Activated T-cell treated with anti-CD3 and anti-CD28 coated beads, Interleukin-2, amount 50 U/mL, for 48 hours (primary cell): Measurements from ENCODE around the gene DCN.

Experiments used
- DNase-seq, 2 experiments: peaks; one replicate each; pipeline ENCODE4 v3.0.0-alpha.2; 2020

The DCN gene

DNA sequence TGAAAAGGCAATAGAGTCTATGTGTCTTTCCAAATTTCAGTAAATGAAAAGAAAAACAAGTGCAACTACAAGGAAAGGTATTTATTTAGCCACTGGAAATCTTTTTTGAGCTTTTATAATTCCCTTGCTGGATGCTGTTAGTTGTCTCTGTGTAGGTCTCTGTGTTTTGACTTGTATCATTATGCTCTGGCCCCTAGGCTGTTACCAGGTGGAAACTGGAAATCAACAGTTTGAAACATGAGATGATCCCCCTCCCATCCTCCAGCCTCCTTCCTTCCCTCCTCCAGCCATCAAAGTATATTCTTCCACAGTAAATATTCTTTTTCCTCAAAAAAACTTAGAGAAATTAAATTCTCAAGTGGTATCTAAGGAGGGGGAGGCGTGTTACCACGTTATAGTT, 934 bp upstream of the DCN start:
- DNase-seq, result no peak

DNA sequence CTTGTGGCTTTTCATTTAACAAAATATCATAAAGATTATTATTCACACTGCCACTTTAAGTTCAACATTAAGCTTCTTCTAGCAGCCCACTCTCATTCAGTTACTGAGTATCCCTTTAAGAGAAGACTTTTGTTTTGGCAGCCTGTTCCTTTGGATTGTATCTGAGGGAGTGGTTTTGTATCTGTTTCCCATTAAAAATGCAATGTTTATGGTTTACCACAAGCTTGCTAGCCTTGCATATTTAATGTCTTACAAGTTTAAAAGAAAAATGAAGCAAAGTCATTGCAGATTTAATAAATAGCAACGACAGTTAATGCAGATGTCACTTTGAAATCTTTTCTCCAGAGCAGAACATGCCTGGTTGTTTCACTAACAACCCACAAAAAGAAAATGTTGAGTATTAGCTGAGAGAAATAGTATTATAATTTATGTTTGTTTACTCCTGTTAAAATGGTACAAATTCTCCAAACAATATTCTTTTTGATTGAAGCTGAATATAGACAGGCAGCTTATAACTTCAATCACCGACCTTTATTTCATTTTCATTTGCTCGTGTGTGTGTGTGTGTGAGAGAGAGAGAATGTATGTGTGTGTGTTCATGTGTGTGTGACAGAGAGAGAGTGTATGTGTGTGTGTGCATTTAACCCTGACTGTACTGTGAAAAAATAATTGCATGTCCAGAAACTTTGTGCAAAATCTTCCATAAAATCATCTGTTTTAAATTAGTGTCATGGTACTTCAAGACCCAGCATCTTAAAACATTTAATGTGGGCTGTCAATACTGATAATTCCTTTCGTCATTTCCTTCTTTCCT, 1.8 kb downstream of the DCN start:
- DNase-seq, result no peak

DNA sequence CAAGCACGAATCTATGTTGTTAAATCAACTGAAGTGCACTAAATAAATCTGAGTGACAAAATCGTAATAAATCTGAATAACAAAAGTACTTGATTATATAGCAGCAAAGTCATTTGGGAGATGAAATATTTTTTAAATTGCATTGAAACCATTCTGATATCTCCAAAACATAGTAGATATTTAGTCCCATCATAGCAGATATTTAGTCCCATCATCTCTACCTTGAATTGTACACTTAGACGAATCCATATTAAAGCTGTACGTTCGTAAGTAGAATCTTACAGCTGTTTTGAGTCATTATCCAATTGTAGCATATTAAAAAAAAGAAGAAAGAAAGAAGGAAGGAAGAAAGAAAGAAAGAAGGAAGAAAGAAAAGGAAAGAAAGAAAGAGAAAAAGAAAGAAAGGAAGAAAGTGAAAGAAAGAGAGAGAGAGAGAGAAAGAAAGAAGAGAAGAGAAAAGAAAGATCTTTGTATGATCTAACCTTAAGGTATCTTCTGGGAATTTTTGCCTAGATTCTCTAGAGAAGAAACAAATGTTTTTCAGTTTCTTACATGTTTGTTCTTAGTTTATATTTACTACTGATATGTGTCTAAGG, 2.6 kb downstream of the DCN start:
- no peak for DNase-seq

DNA sequence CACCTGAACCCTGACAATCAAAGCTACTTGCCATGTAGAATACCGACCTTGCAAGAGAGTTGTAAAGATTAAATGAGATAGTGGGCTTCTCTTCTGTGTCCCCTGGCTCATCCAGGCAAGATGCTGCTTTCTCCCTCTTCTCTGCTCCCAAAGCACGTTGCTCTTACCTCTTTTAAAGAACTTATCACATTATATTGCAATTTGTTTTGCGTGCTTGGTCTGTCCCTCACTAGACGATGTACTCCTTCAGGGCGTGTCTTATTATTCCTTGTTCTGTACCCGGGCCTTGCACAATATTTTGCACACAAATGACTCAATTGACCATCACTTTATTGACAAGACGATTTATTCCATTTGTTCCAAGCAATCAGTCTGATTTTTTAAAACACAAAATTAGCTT, 3.3 kb downstream of the DCN start:
- DNase-seq, result no peak

DNA sequence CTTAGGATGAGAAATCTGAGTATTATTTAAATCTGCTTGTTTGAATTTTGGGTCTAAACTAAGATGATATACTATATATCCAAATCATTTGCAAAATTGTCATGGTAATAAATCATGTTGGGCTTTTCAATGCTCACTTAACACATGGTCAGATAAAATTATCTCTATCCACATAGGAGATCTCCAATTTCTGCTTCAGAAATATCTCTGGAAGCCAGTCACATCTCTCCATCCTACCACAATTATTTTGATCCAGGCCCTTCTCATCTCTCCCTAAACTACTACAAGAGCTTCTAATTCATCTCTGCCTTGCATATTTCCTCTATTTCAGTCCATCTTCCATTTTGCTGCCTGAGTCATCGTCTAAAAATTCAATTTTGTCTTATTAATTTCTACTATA, 3.8 kb downstream of the DCN start:
- no peak for DNase-seq

DNA sequence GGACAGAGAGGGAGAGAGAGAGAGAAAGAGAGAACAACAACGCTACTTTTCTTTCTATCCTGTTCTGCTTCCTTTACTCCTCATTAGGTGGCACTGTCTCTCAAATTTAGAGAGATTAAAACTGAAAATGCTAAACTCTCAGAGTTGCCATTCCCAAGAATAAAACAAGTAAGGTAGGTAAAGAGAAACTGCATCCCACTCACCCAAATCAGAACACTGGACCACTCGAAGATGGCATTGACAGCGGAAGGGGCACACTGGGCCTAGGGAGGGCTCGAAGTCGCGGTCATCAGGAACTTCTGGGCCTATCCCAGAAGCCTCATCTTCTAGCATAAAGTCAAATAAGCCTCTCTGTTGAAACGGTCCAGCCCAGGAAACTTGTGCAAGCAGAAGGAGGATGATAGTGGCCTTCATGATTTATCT, 4.5 kb downstream of the DCN start:
- no peak for DNase-seq

DNA sequence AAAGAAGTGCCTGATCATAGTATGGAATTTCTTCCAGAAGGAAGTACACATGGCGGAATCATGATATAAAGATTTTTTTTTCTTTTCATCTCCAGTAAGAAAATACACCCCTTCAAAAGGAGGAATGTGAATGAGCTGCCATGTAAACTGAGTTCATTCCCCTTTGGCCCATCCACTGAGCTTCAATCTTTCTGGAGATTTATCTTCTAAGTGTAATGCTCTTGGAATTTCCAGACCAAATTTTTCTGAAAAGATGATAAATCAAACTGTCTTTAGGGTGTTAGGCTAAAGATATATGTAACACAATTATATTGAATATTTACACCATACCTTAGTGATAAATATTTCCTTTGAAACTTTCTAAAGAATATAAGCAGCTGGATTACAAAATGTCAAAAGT, 5.2 kb downstream of the DCN start:
- no peak for DNase-seq

DNA sequence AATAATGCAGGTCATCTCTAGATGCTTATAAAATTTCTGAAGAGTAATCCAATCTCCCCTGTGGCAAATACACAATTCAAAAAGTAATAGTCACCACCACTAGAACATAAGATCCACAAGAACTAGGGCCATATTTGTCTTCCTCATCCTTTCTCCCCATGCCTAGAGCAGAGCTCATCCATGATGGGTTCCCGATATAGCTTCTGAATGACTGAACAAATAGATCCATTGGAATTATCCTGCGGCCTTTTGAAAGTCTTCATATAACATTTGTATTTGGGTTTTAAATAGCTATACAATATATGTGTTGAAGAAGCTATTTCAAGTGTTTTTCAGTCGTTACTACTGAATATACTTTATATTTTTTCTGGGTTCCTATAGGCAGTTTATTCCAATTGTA, 5.7 kb downstream of the DCN start:
- DNase-seq, result no peak

DNA sequence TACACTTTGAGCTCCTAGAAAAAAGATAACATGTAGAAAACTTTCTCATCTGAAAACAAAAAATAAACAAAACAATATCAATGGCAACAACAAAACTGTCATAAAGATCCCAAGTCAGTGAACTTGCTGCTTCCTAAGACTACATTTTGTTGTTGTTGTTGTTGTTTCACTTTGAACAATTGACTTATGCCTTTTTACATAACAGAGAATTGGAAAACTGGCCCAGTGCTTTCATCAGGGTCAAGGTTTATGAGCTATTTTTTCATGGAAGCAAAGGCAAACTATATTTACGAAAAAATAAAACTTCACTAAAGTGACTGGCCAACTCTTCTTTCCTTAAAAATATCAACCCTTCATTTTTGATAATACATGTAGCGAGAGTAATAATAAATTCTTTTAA, 6.3 kb downstream of the DCN start:
- no peak for DNase-seq

DNA sequence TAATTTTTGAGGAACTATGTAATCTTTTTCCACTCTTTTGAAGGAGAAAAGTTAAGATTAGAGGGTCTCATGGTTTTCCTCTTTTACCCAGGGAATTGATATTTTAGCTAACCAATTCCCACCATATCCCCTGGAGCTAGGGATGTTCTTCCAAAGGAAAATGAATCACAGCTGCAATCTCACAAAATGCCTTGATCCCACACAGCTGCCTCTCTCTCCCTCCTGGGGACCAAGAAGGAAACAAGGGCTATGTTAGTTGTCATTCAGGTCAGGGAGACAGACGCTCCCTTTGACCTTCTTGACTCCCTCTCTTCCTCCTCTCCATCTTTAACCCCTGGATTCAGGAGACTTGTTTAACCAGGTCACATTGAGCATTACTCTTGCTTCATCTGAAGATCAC, 9.5 kb downstream of the DCN start:
- no peak for DNase-seq

DNA sequence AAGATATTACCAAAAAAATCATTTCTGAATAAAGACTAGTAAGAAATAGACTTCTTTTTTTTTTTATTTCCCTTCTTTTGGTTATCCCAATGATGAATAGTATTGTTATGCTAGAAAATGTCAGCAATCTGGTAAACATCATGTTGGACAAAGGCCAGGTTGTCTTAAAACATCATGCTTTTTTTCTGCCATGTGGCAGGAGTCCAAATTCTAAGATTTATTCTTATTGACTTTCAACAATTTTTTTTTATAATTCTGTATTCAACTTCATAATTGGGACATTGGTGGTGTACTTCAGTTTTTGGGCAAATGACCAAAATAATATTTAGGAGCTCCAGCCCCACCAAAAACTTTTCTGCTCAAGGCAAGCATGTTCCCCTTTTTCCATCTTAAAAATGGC, 10.5 kb downstream of the DCN start:
- DNase-seq, result no peak

DNA sequence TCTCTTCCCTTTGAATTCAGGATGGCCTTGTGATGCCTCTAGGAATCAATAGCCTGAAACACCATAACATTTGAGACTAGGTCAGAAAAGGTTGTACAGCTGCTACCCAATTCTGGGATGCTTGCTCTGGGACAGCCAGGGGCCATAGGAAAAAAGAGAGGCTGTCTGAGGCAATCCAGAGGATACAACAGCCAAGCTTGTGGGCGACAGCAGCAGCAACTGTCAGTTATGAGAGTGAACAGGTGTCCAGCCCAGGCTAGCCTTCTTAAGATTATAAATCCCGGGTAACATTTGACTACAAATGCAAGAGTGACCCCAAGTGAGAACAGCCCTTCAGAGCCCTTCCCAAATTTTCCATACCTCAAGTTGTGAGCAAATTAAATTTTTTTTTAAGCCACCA, 11.1 kb downstream of the DCN start:
- no peak for DNase-seq

DNA sequence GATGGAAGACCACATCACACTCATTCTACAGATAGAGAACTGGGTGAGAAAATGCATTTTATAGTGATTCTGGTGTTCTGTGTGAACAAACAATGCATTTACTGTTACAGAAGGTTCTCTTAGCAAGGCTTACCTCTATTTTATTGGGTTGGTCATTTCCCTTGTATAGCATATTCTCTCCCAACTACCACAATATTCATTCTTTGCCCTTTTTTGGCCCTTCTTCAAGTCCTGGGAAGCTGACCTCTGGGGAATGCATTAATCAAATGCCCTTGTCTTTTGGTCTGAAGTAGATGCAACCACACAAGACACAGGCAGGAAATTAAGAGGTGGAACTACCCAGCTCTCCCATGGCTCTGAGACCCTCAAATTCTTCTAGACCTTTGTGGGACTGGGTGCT, 19.5 kb downstream of the DCN start:
- DNase-seq, result no peak

DNA sequence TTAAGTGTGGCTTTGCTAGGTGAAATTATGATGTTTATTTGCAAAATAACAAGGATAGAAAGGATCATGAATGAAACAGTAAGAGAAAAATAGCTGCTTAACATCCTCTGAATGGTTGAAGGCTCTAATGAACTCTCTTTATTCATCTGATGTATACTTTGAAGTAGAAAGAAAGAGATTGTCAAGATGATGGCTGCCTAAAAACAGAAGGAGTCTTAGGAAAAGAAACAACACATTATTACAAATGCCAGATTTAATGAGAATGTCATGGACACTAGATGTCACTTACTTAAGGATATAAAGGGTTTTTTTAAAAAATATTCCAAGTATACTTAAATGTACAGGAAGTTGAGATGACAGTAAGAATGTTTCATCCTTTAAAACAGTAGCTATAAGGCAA, 21.6 kb downstream of the DCN start:
- DNase-seq, result no peak

DNA sequence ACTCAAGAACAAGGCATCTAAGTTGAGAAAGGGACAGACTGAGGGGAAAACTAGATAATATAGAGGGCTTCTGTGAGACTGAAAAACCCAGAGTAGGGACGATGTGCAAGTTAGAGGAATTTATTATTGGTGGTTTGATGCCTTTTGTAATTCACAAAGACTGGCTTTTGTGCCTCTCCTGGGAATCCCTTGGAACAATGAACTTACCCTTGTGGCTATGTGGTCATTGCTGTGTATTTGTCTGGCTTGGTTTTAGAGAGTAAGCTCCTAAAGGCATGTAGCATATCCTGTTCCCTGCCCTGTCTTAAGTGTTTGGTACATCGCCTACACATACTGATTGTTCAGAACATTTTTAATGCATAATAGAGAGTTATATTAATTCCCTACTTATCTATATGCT, 26.6 kb downstream of the DCN start:
- DNase-seq, result no peak

DNA sequence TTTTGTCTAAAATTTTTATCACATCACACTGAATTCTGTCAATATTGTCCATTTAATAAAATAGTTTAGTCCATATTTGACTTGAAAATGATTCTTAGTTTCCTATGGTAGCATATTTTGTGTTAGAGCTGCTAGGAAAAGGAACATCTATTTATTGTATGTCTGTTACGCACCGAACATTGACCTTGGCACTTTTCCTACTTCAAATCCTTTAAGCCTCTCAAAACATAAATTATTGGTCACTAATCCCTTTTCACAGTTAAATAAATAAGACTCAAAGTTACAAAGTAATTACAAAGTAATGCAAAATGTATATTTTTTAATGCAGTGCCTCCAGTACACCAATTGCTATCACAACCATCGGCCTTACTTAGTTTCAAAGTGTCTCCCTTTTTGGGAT, 28.5 kb downstream of the DCN start:
- no peak for DNase-seq

DNA sequence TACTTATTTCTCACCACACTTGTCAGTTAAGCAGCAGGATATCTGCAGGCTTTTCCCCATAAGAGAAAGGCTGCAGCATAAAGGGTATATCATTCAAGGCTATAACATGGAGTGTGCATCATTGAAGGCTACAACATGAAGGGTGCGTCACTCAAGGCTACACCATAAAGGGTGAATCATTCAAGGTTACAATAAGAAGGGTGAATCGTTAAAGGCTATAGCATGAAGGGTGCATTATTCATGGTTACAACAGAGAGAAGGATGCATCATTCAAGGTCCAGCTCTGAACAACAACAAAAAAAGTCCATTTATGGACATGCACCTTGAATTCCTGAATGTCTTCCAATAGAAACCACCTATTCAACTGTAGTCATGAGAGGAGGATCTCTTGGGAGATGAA, 38.6 kb downstream of the DCN start:
- no peak for DNase-seq

DNA sequence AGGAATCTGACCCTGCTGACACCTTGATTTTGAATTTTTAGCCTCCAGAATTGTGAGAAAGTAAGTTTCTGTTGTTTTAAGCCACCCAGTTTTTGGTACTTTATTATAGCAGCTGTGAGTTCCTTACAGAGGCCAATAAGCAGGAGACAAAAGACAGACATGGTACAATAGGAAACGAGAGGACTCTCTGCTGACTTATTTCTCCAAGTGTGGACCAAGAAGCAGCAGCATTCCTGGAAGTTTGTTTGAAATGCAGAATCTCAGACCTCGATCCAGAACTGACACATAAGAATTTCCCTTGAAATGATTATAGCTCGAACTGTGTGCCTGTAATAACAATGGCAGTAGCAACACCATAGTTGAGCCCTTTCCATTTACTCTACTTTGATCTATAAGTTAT, 39.4 kb downstream of the DCN start:
- DNase-seq, result no peak

DNA sequence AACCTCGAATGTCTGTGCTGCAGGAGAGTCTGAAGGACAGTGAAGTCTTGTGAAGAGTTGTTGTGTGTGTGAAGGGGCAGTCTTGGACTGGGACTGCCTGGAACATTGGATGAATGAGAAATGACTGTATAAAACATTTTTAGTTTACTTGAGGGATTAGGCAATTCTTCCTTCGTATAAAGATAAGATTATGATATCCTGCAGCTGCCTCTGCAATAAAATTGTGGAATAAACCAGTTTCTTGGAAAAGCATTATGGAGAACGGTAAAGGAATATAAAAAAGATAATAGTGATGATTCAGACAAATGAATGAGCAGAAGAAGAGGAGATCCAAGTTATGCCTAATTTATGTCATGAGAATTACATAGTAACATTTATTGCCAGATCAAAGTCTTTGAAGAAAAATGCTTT, 40.4 kb downstream of the DCN start:
- no peak for DNase-seq

DNA sequence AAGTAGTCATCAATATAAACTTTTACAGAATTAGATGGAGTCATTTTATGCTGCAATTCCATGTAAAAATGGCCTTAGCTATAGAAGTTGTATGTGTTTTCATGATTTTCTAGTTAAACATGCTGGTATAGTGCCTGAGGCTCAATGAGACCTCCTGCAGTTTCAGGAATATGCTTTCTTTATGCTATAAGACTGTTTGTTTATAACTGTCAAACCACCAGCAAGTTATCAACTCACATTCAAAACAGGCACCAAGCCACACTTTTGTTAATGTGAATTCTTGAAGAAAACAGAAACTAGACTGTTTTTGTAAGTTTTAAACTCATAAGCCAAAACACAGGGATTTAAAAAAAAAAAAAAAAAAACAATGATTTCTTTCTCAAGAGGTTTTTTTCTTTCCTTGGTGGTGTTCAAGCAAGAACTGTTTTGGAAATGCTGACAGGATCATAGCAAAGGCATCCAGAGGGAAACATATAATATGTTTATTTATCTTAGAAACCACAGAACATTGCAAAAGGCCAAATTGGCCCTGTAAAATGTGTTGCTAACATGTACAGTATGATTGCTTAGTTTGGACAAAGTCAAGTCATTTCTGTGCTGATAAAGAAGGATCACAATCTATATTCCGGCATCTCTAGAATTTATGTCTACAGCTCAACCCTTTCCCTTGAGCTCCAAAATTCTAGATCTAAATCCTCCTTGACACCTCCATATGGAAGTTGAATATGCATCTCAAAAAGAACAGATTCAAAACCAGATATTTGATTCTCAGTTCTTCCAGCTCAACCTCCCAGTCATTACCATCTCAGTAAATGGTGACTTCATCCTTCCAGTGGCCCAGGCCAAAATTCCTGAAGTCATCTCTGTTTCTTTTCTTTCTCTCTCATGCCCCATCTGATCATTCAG, 42.3 kb downstream of the DCN start:
- no peak for DNase-seq

DNA sequence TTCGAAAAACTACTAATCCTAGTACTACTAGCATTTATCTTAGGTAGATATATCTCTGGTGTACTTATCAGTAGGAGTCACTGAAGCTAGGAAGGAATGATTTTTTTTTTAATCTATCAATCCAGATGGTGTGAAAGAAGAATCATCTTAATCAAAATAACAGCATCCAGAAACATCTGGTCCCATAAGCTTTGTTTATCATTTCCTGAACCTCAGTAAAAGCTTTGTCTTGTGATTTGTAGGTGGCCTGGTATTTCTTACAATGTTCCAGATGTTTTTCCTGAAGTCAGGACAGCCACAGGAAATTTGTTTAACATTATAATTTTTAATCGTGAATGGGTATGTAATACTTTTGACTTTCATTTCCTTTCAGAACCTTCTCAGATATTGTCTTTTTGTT, 43.3 kb downstream of the DCN start:
- DNase-seq, result no peak

DNA sequence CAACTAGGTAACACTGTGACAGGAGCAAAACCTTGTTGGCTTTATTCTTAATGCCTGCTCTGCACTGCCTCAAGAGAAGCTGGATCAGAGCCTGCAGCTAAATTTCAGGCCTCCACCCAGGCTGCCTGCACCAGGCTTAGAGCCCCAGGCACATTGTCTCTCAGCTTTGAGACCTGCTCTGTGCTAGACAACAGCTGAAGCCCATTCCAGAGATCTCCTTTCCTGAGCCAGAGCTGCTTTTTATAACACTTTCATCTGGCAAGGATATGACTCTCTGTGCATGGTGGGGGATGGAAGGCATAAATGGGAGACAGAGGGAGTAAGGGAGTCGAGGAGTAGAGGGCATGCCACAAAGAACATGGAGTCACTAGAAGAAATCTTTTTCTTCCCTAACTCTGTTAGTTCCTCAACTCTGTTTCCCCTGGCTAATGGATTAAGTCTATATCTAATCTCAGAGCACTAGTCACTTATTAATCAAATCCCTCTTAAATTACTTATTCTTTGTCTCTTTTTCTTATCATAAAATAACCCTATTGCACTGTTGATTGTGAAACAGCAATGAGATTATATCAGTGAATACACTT, 44.2 kb downstream of the DCN start:
- no peak for DNase-seq

DNA sequence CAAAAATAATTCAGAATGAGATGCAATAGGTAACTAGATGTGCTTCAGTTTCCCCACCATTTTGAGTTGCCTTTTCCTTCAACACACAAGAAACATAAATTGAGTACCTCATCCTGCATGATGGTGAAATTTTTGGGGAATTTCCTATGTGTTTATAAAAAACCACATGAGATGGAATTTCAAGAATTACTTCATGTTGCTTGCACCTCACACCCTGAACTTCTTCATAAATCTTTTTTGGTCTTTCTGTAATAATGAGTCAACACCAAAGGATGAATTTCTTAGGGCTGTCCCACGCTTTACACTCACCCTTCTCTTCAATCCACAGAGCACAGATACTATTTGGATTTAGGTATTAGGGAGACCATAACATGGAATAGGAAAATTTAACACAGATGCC, 48.7 kb downstream of the DCN start:
- DNase-seq, result no peak
